Activated T-cell treated with anti-CD3 and anti-CD28 coated beads, Interleukin-2, amount 50 U/mL, for 72 hours (primary cell): ENCODE data around the gene FBXO9. TPM values are rescaled to one million over a fixed set of nuclear protein-coding genes. Genes with fewer than 3 reads are reported as not detected.

ENCODE experiments used
- ATAC-seq, 2 donors: fragments of 150-1000 bp; cut with Tn5 transposase; replicated peaks in 1 of 2; 2 replicates each; pipeline ENCODE4 v1.10.0; 2021; ENCODE audit warnings: moderate library complexity in 2 of 2, mild to moderate bottlenecking in 1 of 2
- DNase-seq, 2 donors: peaks; one replicate each; pipeline ENCODE4 v3.0.0; 2021 to 2022; ENCODE audit warnings: mixed read lengths in 1 of 2
- H3K27ac Mint-ChIP-seq: one replicate; pipeline ENCODE4 v1.8.0; 2022; ENCODE audit warnings: mild to moderate bottlenecking, moderate library complexity, mixed read lengths
- H3K27me3 Mint-ChIP-seq: one replicate; pipeline ENCODE4 v1.8.0; 2022; ENCODE audit warnings: low read depth, mixed read lengths
- H3K36me3 Mint-ChIP-seq, 2 donors: one replicate each; pipeline ENCODE4 v1.8.0; 2022; ENCODE audit warnings: mixed read lengths in 2 of 2, mild to moderate bottlenecking in 1 of 2; ENCODE audit not compliant: insufficient read depth in 2 of 2
- H3K4me1 Mint-ChIP-seq: one replicate; pipeline ENCODE4 v1.8.0; 2022; ENCODE audit warnings: low read depth, mixed read lengths
- H3K4me3 Mint-ChIP-seq, 2 donors: one replicate each; pipeline ENCODE4 v1.8.0; 2022; ENCODE audit warnings: mild to moderate bottlenecking in 2 of 2, mixed read lengths in 2 of 2, moderate library complexity in 2 of 2
- H3K9me3 Mint-ChIP-seq, 2 donors: one replicate each; pipeline ENCODE4 v1.8.0; 2022; ENCODE audit warnings: mixed read lengths in 2 of 2
- total RNA-seq, 2 donors: library from RNA; stranded (reverse); gene quantifications; one replicate each; pipeline ENCODE4 v1.2.3, GENCODE V29; 2022

Gene FBXO9
- total RNA-seq, 2 donors from 2014 or later: 77.2 to 103 TPM

- no peak overlapping the region for H3K4me3 Mint-ChIP-seq
- H3K4me1 Mint-ChIP-seq: peaks cover 19% of the 10 kb centered on the region
- ATAC-seq: no peak
- H3K9me3 Mint-ChIP-seq: no peaks in the 10 kb centered on the region
- no peak for DNase-seq
- no peaks in the 10 kb centered on the region for H3K27me3 Mint-ChIP-seq
- peak overlapping the region; percentile 57 for H3K27ac Mint-ChIP-seq
- H3K36me3 Mint-ChIP-seq: peaks cover 6 to 29% of the 10 kb centered on the region in 2 donors
Observed at GRCh38 chr6:53074347-53074746, 9.1 kb downstream of the FBXO9 start.

- Mint-ChIP-seq H3K36me3 (peaks cover 3 to 24% of the 10 kb centered on the region in 2 donors), H3K9me3 (no peaks in the 10 kb centered on the region), H3K4me3 (no peak overlapping the region), H3K27me3 (no peaks in the 10 kb centered on the region), H3K27ac (no peak overlapping the region), H3K4me1 (no peaks in the 10 kb centered on the region)
- DNase-seq (no peak), ATAC-seq (no peak)
Observed at GRCh38 chr6:53080813-53081212, 15.6 kb downstream of the FBXO9 start.

DNA sequence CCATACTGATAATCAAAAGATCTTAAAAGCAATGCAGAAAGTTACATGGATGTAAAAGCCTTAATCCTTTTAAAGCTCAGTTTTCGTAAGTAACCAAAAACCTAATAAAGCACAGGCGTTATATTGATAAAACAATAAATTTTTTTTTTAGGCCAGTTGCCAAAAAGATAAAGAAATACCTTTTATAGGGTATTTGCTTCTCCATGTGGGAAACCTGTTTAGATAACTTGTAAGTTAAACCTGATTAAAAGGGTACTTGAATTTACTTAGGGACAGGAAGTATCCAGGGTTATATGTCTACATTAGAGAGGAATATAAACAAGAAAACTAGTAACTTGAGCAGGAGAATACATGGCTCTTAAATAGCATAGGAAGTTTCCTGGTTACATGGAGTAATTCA lies 21.1 kb downstream of the FBXO9 start:
- Mint-ChIP-seq H3K27ac (no peak overlapping the region), H3K27me3 (no peaks in the 10 kb centered on the region), H3K9me3 (no peaks in the 10 kb centered on the region), H3K36me3 (peaks cover 9 to 19% of the 10 kb centered on the region in 2 donors), H3K4me1 (no peaks in the 10 kb centered on the region), H3K4me3 (no peak overlapping the region)
- ATAC-seq (no peak), DNase-seq (no peak)

DNA sequence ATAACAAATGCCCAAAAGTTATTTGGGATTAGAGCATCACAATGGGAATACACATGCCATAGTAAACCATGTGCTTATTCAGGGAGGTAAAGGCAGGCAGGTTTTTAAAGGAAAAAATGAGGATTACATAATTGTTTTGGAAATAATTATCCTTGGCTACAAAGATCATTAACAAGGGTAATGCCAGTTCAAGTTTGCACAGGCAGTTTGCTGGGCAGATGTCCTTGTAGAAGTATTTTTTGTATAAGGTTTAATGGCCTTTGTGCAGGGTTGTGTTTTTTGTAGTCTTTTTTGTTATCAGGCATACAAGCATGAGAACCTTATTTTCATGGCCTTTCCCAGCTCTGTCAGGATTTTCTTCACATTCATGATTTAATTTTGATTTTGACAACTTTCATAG lies 24.7 kb downstream of the FBXO9 start:
- no peak overlapping the region for H3K4me3 Mint-ChIP-seq
- H3K4me1 Mint-ChIP-seq: no peaks in the 10 kb centered on the region
- no peak overlapping the region for H3K27ac Mint-ChIP-seq
- H3K27me3 Mint-ChIP-seq: no peaks in the 10 kb centered on the region
- H3K36me3 Mint-ChIP-seq: peaks cover 6 to 33% of the 10 kb centered on the region in 2 donors
- no peak for DNase-seq
- ATAC-seq: no peak
- H3K9me3 Mint-ChIP-seq: no peaks in the 10 kb centered on the region

DNA sequence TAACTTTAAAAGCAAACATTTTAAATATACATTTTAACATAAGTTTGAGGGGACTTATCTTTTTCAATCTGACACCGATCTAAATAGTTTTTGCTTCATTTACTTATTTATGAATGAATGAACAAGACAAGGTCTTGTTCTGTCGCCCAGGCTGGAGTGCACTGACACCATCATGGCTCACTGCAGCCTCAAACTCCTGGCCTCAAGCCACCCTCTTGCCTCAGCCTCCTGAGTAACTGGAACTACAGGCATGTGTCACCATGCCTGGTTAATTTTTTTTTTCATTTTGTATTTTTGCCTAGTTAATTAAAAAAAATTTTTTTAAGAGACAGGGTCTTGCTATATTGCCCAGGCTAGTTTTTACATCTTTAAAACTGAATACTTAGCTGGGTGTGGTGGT lies 25.4 kb downstream of the FBXO9 start:
- Mint-ChIP-seq H3K9me3 (no peaks in the 10 kb centered on the region), H3K4me3 (no peak overlapping the region), H3K36me3 (peaks cover 6 to 36% of the 10 kb centered on the region in 2 donors), H3K27ac (no peak overlapping the region), H3K27me3 (no peaks in the 10 kb centered on the region), H3K4me1 (no peaks in the 10 kb centered on the region)
- DNase-seq: no peak
- no peak for ATAC-seq

- Mint-ChIP-seq H3K4me1 (no peaks in the 10 kb centered on the region), H3K27me3 (no peaks in the 10 kb centered on the region), H3K27ac (peak overlapping the region; percentile 38), H3K36me3 (peaks cover 2 to 33% of the 10 kb centered on the region in 2 donors), H3K9me3 (no peaks in the 10 kb centered on the region), H3K4me3 (no peak overlapping the region)
- DNase-seq: no peak
- ATAC-seq: no peak
Observed at GRCh38 chr6:53095270-53095669, 30.1 kb downstream of the FBXO9 start.

DNA sequence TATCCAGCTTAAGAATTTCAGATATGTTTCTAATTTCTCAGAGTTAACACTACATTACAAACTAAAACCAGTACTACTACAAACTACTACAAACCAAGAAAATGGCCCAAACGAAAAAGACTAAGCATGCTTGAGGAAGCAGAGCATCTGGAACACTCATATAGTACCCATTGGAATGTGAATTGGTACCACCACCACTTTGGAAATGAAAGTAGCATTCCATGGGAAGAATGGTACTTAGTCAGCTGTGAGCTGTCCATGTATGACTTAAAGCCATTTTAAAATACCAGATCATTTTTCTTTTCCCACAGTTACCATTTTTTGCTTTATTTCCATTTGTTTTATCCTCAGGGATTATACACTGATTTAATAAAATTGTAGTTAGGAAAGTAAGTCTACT lies 30.5 kb downstream of the FBXO9 start:
- Mint-ChIP-seq H3K4me1 (no peaks in the 10 kb centered on the region), H3K27me3 (no peaks in the 10 kb centered on the region), H3K27ac (no peak overlapping the region), H3K9me3 (no peaks in the 10 kb centered on the region), H3K36me3 (peaks cover 2 to 33% of the 10 kb centered on the region in 2 donors), H3K4me3 (no peak overlapping the region)
- ATAC-seq (no peak), DNase-seq (no peak)

DNA sequence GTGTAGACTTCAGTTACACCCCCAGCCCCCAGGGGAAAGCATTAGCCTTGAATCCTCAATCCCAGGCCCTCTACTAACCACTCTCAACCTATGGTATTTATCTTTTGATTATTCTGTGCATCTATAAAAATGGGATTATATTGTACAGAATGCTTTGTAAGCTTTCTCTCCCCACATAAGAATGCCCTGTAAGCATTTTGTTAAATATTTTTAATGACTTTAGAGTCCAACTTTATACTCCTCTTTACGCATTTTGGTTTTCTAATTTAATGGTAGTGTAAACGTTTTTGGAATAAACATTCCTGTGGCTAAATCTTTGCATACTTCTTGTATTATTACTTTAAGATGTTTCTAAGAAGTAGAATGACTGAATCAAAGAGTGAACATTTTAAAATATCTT lies 35.4 kb downstream of the FBXO9 start:
- Mint-ChIP-seq H3K36me3 (peaks cover 6 to 20% of the 10 kb centered on the region in 2 donors), H3K27me3 (no peaks in the 10 kb centered on the region), H3K27ac (no peak overlapping the region), H3K9me3 (no peaks in the 10 kb centered on the region), H3K4me1 (no peaks in the 10 kb centered on the region), H3K4me3 (no peak overlapping the region)
- DNase-seq: no peak
- no peak for ATAC-seq

GRCh38 chr6:53101006-53101405 lies 35.8 kb downstream of the FBXO9 start:
- ATAC-seq (peak in 1 of 2 donors; percentile 39), DNase-seq (no peak)
- H3K9me3 Mint-ChIP-seq: no peaks in the 10 kb centered on the region
- no peaks in the 10 kb centered on the region for H3K27me3 Mint-ChIP-seq
- H3K27ac Mint-ChIP-seq: peak overlapping the region; percentile 12
- H3K36me3 Mint-ChIP-seq: peaks cover 6 to 17% of the 10 kb centered on the region in 2 donors
- no peak overlapping the region for H3K4me3 Mint-ChIP-seq
- H3K4me1 Mint-ChIP-seq: no peaks in the 10 kb centered on the region

- DNase-seq (no peak), ATAC-seq (no peak)
- Mint-ChIP-seq H3K4me3 (no peak overlapping the region), H3K36me3 (peaks cover 4 to 10% of the 10 kb centered on the region in 2 donors), H3K27me3 (no peaks in the 10 kb centered on the region), H3K27ac (no peak overlapping the region), H3K9me3 (no peaks in the 10 kb centered on the region), H3K4me1 (no peaks in the 10 kb centered on the region)
Observed at GRCh38 chr6:53103993-53104675, 38.9 kb downstream of the FBXO9 start.

DNA sequence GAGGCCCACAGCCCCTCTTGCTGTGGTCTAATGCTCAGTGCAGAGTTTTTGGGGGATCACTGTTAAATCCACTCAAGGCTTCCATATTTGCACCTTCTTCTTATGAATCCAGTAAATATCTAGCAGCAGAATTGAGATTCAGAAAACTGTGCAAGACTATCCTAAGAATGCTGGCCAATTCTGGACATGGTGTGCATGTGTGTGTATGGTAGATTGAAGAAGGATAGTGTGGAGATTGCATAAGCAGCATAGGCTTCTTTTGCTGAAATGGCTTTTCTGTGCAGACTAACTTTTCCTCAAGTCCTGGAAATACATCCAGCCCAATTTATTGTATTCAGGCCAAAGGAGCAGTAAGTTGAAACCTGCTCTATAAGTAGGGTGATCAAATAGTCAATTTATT lies 39.7 kb downstream of the FBXO9 start:
- Mint-ChIP-seq H3K4me1 (no peaks in the 10 kb centered on the region), H3K9me3 (no peaks in the 10 kb centered on the region), H3K27me3 (no peaks in the 10 kb centered on the region), H3K4me3 (no peak overlapping the region), H3K36me3 (peaks cover 4 to 9% of the 10 kb centered on the region in 2 donors), H3K27ac (no peak overlapping the region)
- no peak for DNase-seq
- ATAC-seq: no peak

DNA sequence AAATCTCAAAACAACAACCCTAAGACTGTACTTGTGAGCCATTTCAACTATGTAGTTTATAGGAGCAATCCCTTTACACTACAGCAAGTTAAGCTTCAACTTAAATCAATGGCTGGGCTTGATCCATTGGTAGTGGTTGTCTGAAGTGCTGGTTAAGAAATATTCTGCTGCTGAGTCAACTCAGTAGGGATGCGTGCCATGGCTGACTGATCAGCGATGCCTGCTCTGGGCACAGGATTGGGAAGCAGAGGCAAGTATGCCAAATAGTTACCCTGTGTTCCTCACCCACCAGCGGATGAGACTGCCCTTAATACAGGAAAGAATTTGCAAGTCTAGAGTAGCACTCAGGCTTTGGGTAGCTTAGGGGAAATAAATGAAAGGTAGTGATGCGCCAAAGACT lies 41.9 kb downstream of the FBXO9 start:
- Mint-ChIP-seq H3K9me3 (no peaks in the 10 kb centered on the region), H3K36me3 (peaks cover 0 to 3% of the 10 kb centered on the region in 2 donors), H3K27me3 (no peaks in the 10 kb centered on the region), H3K4me1 (no peaks in the 10 kb centered on the region), H3K4me3 (no peak overlapping the region), H3K27ac (no peak overlapping the region)
- no peak for DNase-seq
- no peak for ATAC-seq

- Mint-ChIP-seq H3K27ac (no peak overlapping the region), H3K4me3 (no peak overlapping the region), H3K27me3 (no peaks in the 10 kb centered on the region), H3K4me1 (peaks cover 8% of the 10 kb centered on the region), H3K36me3 (no peaks in the 10 kb centered on the region), H3K9me3 (no peaks in the 10 kb centered on the region)
- ATAC-seq: no peak
- no peak for DNase-seq
Observed at GRCh38 chr6:53109612-53110011, 44.4 kb downstream of the FBXO9 start.

DNA sequence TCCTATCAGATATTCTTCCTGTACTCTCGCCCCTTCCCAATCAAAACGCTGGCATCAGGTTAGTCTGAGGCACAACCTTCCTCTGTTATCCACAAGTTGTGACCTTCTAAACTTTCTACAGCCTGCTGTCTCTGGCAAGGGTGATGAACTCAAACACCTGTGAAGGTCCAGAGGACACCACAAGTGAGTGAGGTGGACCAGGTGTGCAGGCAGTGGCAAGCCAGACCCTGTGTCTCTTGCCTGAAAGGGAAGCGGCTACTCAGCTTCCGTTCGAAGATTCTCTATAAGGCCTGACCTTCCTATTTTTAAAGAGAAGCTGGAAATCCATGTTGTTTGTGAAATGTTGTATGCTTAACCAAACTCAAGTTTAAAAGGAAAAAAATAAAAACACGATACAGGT lies 46.7 kb downstream of the FBXO9 start:
- Mint-ChIP-seq H3K36me3 (no peaks in the 10 kb centered on the region), H3K27me3 (peaks cover 7% of the 10 kb centered on the region), H3K4me3 (no peak overlapping the region), H3K4me1 (peaks cover 8% of the 10 kb centered on the region), H3K9me3 (no peaks in the 10 kb centered on the region), H3K27ac (no peak overlapping the region)
- DNase-seq (no peak), ATAC-seq (no peak)
